NCI-H748 (cell line): ENCODE data around the gene USP10.
"Not testable (repeated sequence)": the region's sequence is repeated elsewhere in the genome, so short reads cannot be mapped to it uniquely, and the experiment has no call there.

ENCODE experiments used
- DNase-seq: peaks from one replicate; lab custom pipeline; 2025; ENCODE audit not compliant: unreplicated experiment; lab: John Stamatoyannopoulos, UW

Gene USP10

DNA sequence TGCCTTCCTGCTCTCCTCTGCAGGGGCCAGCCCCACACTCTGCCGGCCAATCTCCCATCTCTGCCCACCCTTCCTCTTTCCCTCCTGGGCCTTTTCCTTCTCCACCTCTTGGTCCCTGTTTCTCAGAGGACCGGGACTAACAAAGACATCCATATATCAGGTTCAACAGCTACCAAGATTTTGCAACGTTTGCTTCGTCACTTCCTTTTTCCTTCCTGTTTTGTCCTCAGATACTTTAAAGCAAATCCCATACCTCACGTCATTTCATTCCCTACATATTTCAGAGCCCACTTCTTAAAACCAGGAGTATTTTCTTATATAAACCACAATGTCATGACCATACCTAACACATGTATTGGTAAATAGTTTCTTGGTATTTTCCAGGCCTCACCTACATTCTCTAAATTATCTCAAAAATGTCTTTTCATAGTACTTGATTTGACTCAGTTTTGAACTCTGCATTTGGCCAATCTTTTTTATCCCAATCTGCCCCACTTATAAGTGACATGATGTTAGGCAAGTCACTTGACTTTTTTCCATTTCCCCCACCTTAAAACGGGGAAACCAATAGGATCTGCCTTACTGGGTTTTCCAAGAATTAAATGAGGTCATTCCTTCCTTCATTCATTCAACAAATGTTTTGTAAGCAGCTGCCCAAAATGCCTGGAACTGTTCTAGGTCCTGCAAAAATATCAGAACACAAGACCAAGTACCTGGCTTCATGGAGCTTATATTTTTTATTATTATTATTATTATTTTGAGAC is 7.2 kb upstream of the USP10 start:
- no peak for DNase-seq

DNA sequence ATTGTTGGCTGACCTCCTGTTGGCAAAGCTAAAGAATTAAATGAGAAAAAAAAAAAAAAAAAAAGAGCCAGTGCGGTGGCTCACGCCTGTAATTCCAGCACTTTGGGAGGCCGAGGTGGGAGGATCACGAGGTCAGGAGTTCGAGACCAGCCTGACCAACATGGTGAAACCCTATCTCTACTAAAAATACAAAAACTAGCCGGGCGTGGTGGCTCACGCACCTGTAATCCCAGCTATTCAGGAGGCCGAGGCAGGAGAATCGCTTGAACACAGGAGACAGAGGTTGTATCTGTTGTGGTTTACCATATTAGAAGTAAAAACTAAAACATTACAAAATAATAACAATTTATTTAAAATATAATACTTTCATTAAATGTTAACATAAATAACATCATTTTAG is 5.9 kb upstream of the USP10 start:
- DNase-seq, result not testable (repeated sequence)

GRCh38 chr16:84694980-84695379 is 4.8 kb upstream of the USP10 start:
- DNase-seq, result no peak

DNA sequence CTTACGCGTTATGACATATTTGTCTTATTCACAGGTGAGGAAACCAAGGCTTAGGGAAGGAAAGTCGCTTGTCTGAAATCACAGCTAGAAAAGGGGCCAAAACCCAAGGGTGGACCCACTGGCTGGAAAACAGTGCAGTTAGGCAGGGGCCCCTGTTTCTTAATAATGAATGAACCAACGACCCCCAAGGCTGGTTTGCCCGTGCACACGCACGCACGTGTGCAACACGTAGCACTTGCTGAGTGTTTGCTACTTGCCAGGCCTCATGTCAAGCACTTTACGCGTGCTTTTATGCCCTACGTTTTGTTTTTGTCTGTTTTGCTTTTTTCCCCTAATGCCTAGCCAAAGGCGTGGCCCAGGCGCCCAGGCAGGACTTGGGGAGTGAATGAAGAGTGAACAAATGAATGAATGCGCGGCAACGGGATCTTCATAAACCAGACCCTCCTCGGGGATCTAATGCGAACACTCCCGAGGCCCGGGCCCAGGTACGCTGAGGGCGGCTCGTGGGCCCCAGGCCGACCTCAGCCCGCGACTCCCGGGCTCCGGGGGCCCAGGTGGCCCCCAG is 571 bp upstream of the USP10 start:
- peak; percentile 60 for DNase-seq

GRCh38 chr16:84700446-84701300 is 873 bp downstream of the USP10 start:
- DNase-seq, result peak; percentile 22

DNA sequence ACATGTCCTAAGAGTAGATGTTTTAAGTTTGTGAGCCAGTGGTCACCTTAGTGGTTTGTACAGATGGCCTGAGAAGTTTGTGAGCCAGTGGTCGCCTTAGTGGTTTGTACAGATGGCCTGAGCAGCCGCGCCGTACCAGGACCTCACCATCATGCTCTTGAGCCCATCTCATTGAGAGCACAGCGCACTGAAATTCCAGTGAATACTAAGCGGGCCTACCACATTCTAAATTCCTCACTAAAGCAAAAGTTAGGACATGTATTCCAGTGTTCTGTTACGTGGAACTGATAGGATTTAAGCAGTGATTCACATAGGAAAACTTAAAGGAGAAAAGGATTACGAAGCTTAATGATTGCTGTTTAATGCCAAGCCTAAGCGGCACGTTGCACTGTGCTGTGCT is 3.9 kb downstream of the USP10 start:
- no peak for DNase-seq

- DNase-seq, result no peak
These were observed 4.5 kb downstream of the USP10 start for GRCh38 chr16:84704253-84704652.

- no peak for DNase-seq
These were observed 7.1 kb downstream of the USP10 start for GRCh38 chr16:84706856-84707255.

DNA sequence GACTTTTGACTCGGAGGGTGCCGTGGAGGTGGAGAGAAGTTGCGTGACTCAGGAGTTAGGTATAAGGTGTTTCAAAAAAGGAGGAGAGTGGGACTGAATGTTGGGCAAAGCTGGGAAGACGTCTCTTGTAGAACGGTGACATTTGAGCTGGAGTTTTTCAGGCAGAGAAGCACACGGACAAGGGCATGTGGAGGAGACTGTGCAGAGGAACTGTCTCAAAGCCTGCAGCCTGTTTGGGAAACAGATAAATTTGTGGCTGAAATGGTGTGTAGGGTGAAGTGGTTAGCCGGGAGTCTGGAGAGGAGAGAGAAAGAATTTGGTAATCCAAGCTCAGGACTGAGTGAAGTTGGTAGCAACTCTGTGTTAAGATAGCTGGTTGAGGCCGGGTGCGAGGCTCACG is 9.8 kb downstream of the USP10 start:
- DNase-seq, result no peak

GRCh38 chr16:84710686-84711085 is 10.9 kb downstream of the USP10 start:
- no peak for DNase-seq

GRCh38 chr16:84712138-84712671 is 12.4 kb downstream of the USP10 start:
- DNase-seq, result no peak

GRCh38 chr16:84712801-84713775 is 13.3 kb downstream of the USP10 start:
- DNase-seq, result no peak

- DNase-seq, result no peak
These were observed 14.2 kb downstream of the USP10 start for GRCh38 chr16:84714028-84714427.

- DNase-seq, result no peak
These were observed 15.6 kb downstream of the USP10 start for GRCh38 chr16:84715424-84715823.

GRCh38 chr16:84715854-84716253 is 16.1 kb downstream of the USP10 start:
- no peak for DNase-seq

- DNase-seq, result no peak
These were observed 16.9 kb downstream of the USP10 start for GRCh38 chr16:84716740-84717139.

- DNase-seq, result no peak
These were observed 17.7 kb downstream of the USP10 start for GRCh38 chr16:84717484-84717883.

DNA sequence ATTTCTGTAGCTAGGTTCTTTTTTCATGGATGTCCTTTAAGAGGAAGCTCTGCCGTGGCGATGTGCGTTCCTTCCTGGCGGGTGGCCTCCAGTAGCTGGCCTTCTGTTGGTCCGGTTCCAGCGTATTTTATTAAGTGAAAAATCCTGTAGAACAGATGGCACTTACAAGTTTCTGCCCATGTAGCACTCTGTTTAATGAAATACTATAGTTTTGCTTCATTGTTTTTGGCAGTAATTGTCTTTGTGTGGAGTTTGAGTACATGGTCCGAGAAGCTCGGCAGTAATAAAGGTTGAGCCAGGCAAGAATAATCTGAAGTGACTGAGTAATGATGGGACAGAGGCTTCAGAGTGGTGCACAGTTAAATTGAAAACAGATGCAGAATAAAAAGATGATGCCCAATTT is 20.4 kb downstream of the USP10 start:
- DNase-seq, result no peak

- no peak for DNase-seq
These were observed 22.3 kb downstream of the USP10 start for GRCh38 chr16:84722068-84722467.

DNA sequence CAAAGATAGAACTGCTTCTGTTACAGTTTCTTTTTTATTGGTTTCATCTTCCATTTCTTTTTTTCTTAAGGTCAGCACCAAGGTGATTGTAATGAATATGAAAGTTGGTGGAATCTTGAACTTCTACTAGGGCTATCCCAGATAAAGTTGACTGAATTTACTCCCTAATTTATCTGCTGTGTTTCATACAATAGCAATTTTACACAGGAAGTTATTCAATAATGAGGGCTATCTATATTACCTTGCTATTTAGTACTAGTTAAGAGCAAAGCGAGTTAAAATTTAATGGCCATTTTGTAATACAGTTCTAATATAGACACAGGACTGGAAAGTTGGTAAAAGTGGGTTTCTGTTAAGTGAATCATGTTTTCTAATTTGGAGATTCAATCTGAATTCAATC is 24.1 kb downstream of the USP10 start:
- no peak for DNase-seq
